Inferior parietal cortex (tissue), 1 donor: ENCODE results near the gene TRPC6.
"Not testable (repeated sequence)": the region's sequence is repeated elsewhere in the genome, so short reads cannot be mapped to it uniquely, and the experiment has no call there.

Experiments used
- DNase-seq: peaks from one replicate; pipeline ENCODE4 v3.0.0-alpha.2; 2016; ENCODE audit errors: extremely low spot score

Gene TRPC6

GRCh38 chr11:101523193-101523592 lies 60.6 kb downstream of the TRPC6 start:
- no peak for DNase-seq

DNA sequence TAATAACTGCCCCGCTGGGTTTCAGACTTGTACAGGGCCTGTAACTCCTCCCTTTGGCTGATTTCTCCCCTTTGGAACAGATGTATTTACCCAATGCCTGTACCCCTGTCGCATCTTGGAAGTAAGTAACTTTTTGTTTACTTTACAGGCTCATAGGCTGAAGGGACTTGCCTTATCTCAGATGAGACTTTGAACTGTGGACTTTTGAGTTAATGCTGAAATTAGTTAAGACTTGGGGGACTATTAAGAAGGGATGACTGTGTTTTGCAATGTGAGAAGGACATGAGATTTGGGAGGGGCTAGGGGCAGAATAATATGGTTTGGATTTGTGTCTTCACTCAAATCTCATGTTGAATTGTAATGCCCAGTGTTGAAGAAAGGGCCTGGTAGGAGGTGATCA lies 62.0 kb downstream of the TRPC6 start:
- no peak for DNase-seq

- DNase-seq, result no peak
Observed at GRCh38 chr11:101516546-101516945, 67.3 kb downstream of the TRPC6 start.

- no peak for DNase-seq
Observed at GRCh38 chr11:101511065-101511464, 72.7 kb downstream of the TRPC6 start.

DNA sequence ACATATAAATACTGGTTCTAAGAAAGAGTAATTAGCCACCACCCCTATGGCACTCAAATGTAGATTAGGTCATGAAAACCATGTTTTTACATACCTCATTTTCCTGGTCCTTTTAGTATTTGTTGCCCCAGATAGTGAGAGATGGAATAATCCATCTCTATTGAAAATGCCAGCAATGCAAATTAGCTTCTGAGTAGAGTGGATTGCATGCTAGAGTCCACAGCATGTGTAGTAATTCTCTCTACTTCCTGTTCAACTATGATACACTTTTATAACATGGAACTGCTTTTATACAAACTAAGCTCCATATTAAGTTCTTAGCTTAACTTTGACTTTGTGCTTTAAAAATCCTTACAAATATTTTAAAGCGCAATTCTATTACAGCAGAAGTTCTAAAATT lies 73.2 kb downstream of the TRPC6 start:
- no peak for DNase-seq

DNA sequence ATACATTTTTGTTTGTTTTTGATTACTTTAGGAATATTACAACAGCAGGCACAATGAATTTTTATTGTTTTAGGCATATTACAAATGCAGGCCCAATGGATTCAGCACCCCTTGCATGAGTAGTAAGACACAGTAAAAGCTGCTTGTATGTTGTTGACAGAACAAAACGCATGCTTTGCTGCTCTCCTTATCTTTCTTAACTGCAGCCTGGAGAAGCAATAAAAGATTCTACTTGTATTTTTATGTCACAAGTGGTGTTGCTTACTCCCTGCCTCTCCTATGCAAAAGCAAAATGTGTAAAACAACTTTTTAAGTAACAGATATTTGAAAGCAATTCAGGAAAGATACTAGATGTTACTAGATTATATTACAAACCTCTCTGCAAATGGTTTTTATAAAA lies 73.9 kb downstream of the TRPC6 start:
- DNase-seq, result no peak

DNA sequence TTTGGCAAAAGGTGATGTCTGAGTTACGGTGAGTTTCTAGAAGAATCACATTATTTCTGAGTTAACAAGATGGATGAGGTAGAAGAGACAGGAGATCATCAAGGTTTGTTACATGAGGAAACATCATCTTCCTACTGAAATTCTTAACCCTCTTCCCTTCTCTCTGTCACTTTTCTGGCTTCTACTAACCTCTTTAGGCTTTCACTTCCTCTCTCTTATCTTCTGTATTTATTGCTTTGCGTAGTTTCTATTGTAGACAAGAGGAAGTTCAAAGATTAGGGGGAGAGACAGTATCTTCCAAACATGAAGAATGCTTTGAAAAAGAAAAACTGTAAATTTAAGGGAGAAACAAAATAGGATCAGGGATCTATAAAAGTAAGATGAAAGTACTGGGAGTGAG lies 75.4 kb downstream of the TRPC6 start:
- no peak for DNase-seq

DNA sequence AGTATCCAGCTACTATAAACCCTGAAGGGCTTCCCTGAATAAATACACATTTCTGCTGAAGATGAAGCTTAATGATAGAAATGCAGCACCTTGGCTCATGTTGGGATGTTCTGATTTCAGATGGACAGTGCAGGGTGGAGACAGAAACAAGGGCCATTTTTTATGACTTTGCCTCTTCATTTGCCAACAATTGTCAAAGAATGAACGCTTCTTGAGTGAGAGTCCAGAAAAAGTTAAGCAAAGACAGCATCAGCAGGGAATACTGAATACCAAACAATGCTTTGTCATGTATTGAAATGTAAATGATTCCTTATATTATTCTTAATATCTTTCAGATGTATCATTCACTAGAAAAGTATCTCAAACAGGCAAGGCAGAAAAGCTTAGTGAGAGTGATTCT lies 84.9 kb downstream of the TRPC6 start:
- DNase-seq, result no peak

- no peak for DNase-seq
Observed at GRCh38 chr11:101497291-101497690, 86.5 kb downstream of the TRPC6 start.

DNA sequence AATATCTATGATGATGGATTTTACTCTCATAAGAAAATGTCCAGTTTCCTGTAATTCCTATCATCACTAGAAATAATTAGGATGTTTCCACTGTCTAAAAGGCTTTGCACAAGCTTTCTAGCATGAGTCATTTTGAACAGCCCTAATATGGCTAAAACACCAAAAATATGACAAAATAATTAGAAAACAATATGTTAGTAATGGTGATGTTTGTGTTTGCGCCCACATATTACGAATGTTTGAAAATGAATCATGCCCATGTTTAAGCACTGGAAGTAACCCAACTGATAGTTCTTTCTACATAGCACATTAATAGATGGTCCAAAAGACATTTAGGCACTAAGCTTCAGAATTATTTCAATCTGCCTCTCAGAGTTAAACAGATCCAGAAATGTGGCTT lies 96.0 kb downstream of the TRPC6 start:
- no peak for DNase-seq

DNA sequence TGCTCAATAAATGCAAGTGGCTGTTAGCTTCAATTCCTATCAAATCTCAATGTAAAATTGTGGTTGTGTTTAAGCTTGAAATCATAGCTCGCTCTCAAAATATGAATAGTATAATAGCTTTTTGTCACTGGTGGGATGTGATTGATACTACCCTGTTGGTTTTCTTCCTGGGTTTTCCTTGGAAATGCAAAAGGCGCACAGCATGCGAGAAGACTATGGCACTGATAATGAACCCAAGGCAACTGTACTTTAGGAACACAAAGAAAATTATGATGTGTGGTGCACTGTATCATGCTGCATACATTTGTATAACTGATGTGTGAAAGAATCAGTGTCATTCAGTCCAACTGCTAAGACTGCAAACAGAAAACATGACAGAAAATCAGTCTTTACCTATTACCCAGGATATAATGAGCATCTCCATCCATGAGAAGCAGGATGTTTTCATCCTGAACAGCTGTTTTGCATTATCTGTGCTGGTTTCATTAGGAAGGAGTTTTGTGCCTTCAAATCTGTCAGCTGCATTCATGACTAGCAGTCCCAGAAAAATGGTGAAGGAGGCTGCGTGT lies 101.2 kb downstream of the TRPC6 start:
- no peak for DNase-seq

GRCh38 chr11:101478587-101479369 lies 105.0 kb downstream of the TRPC6 start:
- DNase-seq, result no peak

DNA sequence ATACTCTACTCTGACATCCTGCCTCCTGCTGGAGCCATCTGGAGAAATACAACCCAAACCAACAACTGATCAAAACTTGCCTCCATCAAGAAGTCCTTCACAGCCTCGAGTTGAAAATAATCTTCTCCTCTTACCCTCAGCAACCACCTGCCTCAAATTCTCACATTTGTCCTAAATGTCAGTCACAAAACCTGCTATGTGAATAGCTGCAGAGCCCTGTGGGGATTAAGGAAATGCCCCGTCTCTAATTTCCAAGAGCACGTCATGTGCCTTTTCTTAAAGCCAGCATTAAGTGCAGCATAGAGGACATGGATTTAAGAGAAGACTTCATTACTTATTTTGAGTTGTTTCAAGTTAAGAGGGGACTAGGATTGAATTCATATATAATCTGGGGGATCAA lies 105.9 kb downstream of the TRPC6 start:
- DNase-seq, result no peak

DNA sequence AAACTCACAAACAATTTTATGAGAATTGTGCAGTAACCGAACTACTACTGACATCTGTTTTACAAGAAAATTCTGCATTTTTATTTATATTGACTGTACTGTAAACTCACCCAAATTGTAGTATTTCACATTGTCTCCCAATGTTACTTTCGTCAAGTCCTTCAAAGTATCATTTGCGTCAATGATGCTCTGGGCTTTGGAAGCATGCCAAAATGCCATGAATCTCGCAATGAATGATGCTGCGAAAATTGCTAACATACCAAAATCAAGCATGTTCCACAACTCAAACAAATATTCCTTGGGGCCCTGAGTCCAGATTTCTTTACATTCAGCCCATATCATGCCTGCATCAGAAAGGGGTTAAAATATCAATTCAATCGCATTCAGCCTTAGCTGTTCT lies 107.6 kb downstream of the TRPC6 start:
- DNase-seq, result no peak

DNA sequence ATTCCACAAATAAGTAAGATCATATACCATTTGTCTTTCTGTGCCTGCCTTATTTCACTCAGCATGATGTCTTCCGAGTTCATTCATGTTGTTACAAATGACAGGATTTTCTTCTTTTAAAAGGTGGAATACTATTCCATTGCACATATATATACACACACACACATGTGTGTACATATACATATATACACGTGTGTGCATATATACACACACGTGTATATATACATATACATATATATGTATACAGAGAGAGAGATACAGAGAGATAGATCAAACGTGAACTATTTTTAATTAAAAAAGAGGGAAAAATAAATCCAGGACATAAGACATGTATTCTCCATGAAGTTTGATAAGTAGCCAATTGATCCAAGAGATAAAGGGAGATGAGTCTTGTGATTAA lies 108.1 kb downstream of the TRPC6 start:
- no peak for DNase-seq

- DNase-seq, result no peak
Observed at GRCh38 chr11:101474666-101475065, 109.1 kb downstream of the TRPC6 start.

- no peak for DNase-seq
Observed at GRCh38 chr11:101470881-101471520, 112.8 kb downstream of the TRPC6 start.

DNA sequence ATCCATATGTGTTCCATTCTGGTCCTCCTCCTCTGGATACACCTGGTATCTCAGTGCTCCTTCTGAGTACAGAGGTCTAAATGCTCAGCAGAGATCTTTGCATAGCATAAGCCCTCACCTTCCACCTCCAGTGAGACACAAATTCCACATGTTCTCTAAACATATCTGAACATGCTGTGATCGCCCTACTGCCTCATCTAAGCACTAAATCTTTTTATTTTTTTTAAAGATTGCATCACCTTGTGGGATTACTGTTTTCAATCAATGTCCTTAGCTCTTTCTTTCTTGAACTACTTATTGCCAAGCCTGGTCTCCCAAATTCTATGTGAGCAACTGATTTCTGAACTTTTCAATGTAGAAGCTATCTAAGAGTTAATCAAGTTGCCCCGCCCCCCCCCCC lies 113.4 kb downstream of the TRPC6 start:
- no peak for DNase-seq

GRCh38 chr11:101466352-101466751 lies 117.5 kb downstream of the TRPC6 start:
- DNase-seq, result no peak

- not testable (repeated sequence) for DNase-seq
Observed at GRCh38 chr11:101464388-101464787, 119.4 kb downstream of the TRPC6 start.

DNA sequence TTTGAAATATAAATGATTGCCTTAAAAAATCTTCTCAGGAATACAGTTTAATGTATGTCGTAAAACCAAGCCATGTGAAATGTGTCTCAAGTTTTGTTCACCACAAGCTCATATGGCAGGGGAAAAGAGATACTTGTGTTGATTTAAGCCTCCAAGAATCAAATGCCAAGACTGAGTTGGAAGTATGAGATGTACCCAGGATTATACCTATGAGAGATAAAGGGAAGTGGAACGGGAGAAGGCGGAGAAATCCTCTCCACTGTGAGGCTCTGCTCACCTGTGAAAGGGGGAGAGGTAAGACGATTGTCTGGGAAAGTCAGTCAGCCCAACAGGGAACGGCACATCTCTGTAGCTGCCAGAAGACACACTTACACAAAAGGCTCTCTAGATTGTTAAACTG lies 124.8 kb downstream of the TRPC6 start:
- DNase-seq, result no peak

DNA sequence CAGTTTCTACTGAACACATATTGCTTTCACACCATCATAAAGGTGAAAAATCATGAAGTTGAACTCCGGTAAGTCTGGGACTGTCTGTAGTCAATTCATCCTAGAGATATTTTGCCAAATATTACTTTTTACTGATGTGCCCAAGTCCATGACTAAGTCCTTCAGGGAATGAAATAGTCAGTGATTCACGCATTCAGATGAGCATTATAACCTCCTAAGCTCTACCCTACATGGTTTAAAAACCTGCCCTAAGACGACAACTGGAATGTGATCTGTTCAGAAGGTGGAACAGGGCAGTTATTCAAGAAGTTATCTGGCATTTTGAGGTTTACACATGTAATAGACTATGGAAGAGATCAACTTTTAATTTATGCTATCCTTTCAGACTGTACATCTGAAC lies 125.6 kb downstream of the TRPC6 start:
- no peak for DNase-seq

DNA sequence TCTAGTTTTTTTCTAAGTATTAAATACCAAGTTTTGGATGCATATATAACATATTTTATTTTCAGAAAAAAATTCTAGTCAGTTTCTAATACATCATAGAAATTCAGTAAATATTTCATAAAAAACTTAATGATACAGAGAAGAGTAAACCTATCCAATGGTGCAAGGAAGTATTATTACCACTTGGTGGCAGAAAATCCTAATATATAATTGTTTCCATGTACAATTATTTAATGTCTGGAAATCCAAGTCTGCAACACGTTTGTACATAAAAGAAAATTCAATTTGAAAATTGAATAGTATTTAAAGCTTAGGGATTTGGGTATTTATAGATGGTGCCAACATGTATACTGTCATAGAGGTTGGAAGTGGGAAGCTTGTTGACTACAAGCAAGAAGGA lies 127.0 kb downstream of the TRPC6 start:
- peak; percentile 32 for DNase-seq
